Endothelial cell of umbilical vein (primary cell): ENCODE measurements around the gene UBXN11. TPM values are rescaled to one million over a fixed set of nuclear protein-coding genes. Genes with fewer than 3 reads are reported as not detected.

Experiments
- BruUV-seq: library from RNA; stranded (reverse); fragments of 400-500 nt; replicated peaks from 2 replicates; lab custom pipeline; 2021; lab: Mats Ljungman, UMichigan
- CTCF ChIA-PET: fragments of 300-600, 350-600 bp; sonication (Branson Sonifier 250); formaldehyde crosslinking; loops from one replicate; lab custom pipeline; 2021; ENCODE audit warnings: antibody characterized with exemption, inconsistent platforms; lab: Charles Lee
- POLR2A ChIA-PET: fragments of 300-600, 350-600 bp; sonication (Branson Sonifier 250); formaldehyde crosslinking; loops from one replicate; lab custom pipeline; 2021; ENCODE audit warnings: antibody characterized with exemption, inconsistent platforms; lab: Charles Lee
- DNase-seq: peaks from one replicate; pipeline ENCODE4 v3.0.0-alpha.2; 2011; ENCODE audit warnings: low read depth, low spot score
- FAIRE-seq: peaks from 2 replicates; lab custom pipeline; 2011; peaks lifted over from hg19 to GRCh38; lab: Jason Lieb, UNC
- H2AFZ ChIP-seq: 2 replicates; pipeline ENCODE4 v1.6.0; 2012; ENCODE audit warnings: low read depth, low read length, control low read depth, inconsistent platforms
- H3K27ac ChIP-seq: 2 replicates; pipeline ENCODE4 v1.5.1; 2011; ENCODE audit warnings: low read depth, mild to moderate bottlenecking, control low read depth, low read length, moderate library complexity; ENCODE audit not compliant: insufficient read depth
- H3K27me3 ChIP-seq, 2 experiments: 2 replicates each; pipeline versions ENCODE4 v1.6.0 to v1.6.1; 2011; ENCODE audit warnings: low read length in 2 of 2, mixed read lengths in 1 of 2; ENCODE audit not compliant: control insufficient read depth in 2 of 2, insufficient read depth in 2 of 2
- H3K36me3 ChIP-seq, 2 experiments: 2 replicates in 1 of 2; 3 replicates in 1 of 2; pipeline ENCODE4 v1.5.1; 2011; ENCODE audit warnings: low read length in 2 of 2, mild to moderate bottlenecking in 1 of 2, moderate library complexity in 1 of 2; ENCODE audit not compliant: control insufficient read depth in 2 of 2, insufficient read depth in 2 of 2; ENCODE audit errors: extremely low read depth in 1 of 2
- H3K4me1 ChIP-seq: 3 replicates; pipeline ENCODE4 v1.5.1; 2011; ENCODE audit warnings: mild to moderate bottlenecking, low read length; ENCODE audit not compliant: control insufficient read depth, insufficient read depth; ENCODE audit errors: extremely low read depth
- H3K4me2 ChIP-seq: 2 replicates; pipeline ENCODE4 v1.6.1; 2011; ENCODE audit warnings: low read length, control low read depth, mixed read lengths; ENCODE audit not compliant: insufficient read depth
- H3K4me3 ChIP-seq, 3 experiments: fragments of 200-600 bp in 1 of 3; sonication (generic), shearing (Covaris generic) in 1 of 3; replicated peaks in 1 of 3; 2 replicates each; pipeline ENCODE4 v1.5.1; 2011 to 2016; ENCODE audit warnings: control low read depth in 3 of 3, low read length in 3 of 3, mild to moderate bottlenecking in 2 of 3, inconsistent platforms in 1 of 3, low read depth in 1 of 3, moderate library complexity in 1 of 3; ENCODE audit not compliant: insufficient read depth in 1 of 3
- H3K79me2 ChIP-seq: 2 replicates; pipeline ENCODE4 v1.6.0; 2012; ENCODE audit warnings: low read length, inconsistent platforms; ENCODE audit not compliant: control insufficient read depth, insufficient read depth
- H3K9ac ChIP-seq: replicated peaks from 2 replicates; pipeline ENCODE3; 2011; ENCODE audit warnings: low read length, control low read depth; ENCODE audit not compliant: insufficient read depth; ENCODE audit errors: extremely low read depth
- H3K9me1 ChIP-seq: replicated peaks from 3 replicates; pipeline ENCODE4 v1.6.0; 2011; ENCODE audit warnings: mild to moderate bottlenecking, low read length; ENCODE audit not compliant: control insufficient read depth, insufficient read depth; ENCODE audit errors: extremely low read depth
- H3K9me3 ChIP-seq: replicated peaks from 2 replicates; pipeline ENCODE4 v1.5.1; 2012; ENCODE audit warnings: low read length, inconsistent platforms; ENCODE audit not compliant: control insufficient read depth, insufficient read depth
- H4K20me1 ChIP-seq: replicated peaks from 2 replicates; pipeline ENCODE3; 2011; ENCODE audit warnings: mild to moderate bottlenecking, low read length; ENCODE audit not compliant: control insufficient read depth, insufficient read depth; ENCODE audit errors: extremely low read depth
- EZH2 ChIP-seq: IDR thresholded peaks from 2 replicates; pipeline ENCODE4 v1.6.1; 2012; ENCODE audit warnings: borderline replicate concordance, low read depth, mild to moderate bottlenecking, moderate library complexity, low read length, inconsistent platforms; ENCODE audit not compliant: severe bottlenecking
- FOS ChIP-seq: IDR thresholded peaks from 2 replicates; pipeline ENCODE4 v1.6.1; 2011; ENCODE audit warnings: mild to moderate bottlenecking, low read length, moderate library complexity, borderline replicate concordance; ENCODE audit not compliant: insufficient read depth
- GATA2 ChIP-seq: IDR thresholded peaks from 2 replicates; pipeline ENCODE4 v1.7.0; 2011; ENCODE audit warnings: low read depth, mild to moderate bottlenecking, moderate library complexity, mixed read lengths, low read length; ENCODE audit not compliant: insufficient read length, insufficient read depth
- JUN ChIP-seq: IDR thresholded peaks from 2 replicates; pipeline ENCODE4 v1.6.1; 2011; ENCODE audit warnings: borderline replicate concordance, low read depth; ENCODE audit not compliant: insufficient read length, insufficient read depth
- MYC ChIP-seq: IDR thresholded peaks from one replicate; pipeline ENCODE4 v1.6.1; 2011; ENCODE audit warnings: mild to moderate bottlenecking, low read depth, low read length
- POLR2A ChIP-seq: IDR thresholded peaks from 2 replicates; pipeline ENCODE4 v1.6.1; 2012; ENCODE audit warnings: low read depth, mild to moderate bottlenecking, control low read depth, low read length
- POLR2AphosphoS5 ChIP-seq: IDR thresholded peaks from 2 replicates; pipeline ENCODE4 v1.6.1; 2012; ENCODE audit warnings: low read depth, mild to moderate bottlenecking, control low read depth, low read length, moderate library complexity; ENCODE audit not compliant: insufficient read depth
- dilution Hi-C: fragments of 300-500 bp; cut with MboI; formaldehyde crosslinking; loops from one replicate; pipeline ENCODE4 v1.15.0; 2019; ENCODE audit warnings: low sequenced_read_pairs; ENCODE audit not compliant: extremely low pct_ligation_motif_present
- intact Hi-C: fragments of 100-400 bp; cut with micrococcal nuclease; formaldehyde crosslinking; loops from one replicate; pipeline ENCODE4 v1.10.0; 2022
- polyA plus RNA-seq, 4 experiments: library from polyadenylated mRNA; depleted of rRNA in 3 of 4; stranded (reverse) in 3 of 4; unstranded in 1 of 4; fragments of >200 nt; gene quantifications; 2 replicates each; pipeline versions ENCODE4 v1.2.1 to v1.2.3, GENCODE V29; 2011 to 2012; ENCODE audit warnings: missing spikeins in 1 of 4
- total RNA-seq: library from RNA; stranded (reverse); gene quantifications from 2 replicates; pipeline ENCODE4 v1.2.3, GENCODE V29; 2021
- TF ChIP-seq, protein P1 (sequence below), 2 donors: IDR thresholded peaks; 1 replicate in 1 of 2; 2 replicates in 1 of 2; pipeline ENCODE4 v1.5.1; 2011; ENCODE audit warnings: low read length in 2 of 2, mild to moderate bottlenecking in 2 of 2, moderate library complexity in 2 of 2, control low read depth in 1 of 2, inconsistent platforms in 1 of 2, low read depth in 1 of 2; ENCODE audit not compliant: insufficient read depth in 1 of 2; ENCODE audit errors: extremely low read depth in 1 of 2
- TF ChIP-seq, protein P2 (sequence below): IDR thresholded peaks from 2 replicates; pipeline ENCODE4 v1.6.1; 2011; ENCODE audit not compliant: insufficient read depth, insufficient read length

Gene UBXN11
- total and polyA plus RNA-seq, 2 donors (not counting 3 experiments of a cell fraction or from before 2014, with no cell fraction given) = 14.8 to 15.6 TPM

DNA sequence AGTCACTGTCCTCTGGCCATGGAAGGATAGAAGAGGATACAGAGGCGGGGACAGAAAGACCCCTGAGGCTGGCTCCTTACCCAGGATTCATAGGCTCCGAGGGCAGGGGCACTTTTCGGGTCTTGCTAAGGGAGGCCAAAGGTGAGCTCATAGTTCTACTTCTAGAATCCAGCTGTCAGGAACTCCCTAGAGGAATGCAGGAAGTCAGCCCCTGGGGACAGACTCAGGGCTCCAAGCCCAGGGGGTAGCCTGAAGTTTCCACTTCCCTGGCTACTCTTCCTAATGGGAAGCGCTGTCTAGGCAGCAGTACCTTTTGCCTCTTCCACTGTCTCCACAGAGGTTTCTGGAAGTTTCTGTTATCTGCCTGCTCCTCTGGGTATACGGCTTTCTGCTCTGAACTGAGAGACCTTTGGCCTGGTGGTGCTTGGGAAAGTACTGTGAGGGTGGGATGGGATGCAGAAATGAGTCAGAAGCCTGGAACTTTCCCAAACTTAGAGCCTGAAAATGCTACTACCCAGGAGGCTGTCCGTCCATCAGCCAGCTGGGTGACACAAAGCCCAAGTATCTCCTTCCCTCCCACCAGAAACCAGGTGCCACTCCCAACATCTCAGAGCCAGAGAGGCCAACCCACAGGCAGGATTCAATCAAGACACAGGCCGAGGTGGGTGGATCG lies 3.6 kb downstream of the UBXN11 start:
- DNase-seq = no peak
- dilution Hi-C loops = no loop called here
- no peak overlapping the region for H3K4me2 ChIP-seq

More for the DNA sequence above, 3.6 kb downstream of the UBXN11 start:
- Histone ChIP-seq H3K27ac (no peak overlapping the region), H3K27me3 (no peaks in the 10 kb centered on the region), H3K9ac (no peak overlapping the region), H3K4me1 (peaks cover 14% of the 10 kb centered on the region), H4K20me1 (no peaks in the 10 kb centered on the region), H3K9me3 (no peaks in the 10 kb centered on the region), H3K36me3 (no peaks in the 10 kb centered on the region), H3K9me1 (no peaks in the 10 kb centered on the region), H3K79me2 (no peaks in the 10 kb centered on the region), H2AFZ (no peak overlapping the region), H3K4me3 (no peak overlapping the region)
- TF ChIP-seq POLR2A (no peak), FOS (no peak), JUN (no peak), MYC (no peak), GATA2 (no peak), POLR2AphosphoS5 (no peak), EZH2 (no peak)
- TF ChIP-seq, protein P1, sequence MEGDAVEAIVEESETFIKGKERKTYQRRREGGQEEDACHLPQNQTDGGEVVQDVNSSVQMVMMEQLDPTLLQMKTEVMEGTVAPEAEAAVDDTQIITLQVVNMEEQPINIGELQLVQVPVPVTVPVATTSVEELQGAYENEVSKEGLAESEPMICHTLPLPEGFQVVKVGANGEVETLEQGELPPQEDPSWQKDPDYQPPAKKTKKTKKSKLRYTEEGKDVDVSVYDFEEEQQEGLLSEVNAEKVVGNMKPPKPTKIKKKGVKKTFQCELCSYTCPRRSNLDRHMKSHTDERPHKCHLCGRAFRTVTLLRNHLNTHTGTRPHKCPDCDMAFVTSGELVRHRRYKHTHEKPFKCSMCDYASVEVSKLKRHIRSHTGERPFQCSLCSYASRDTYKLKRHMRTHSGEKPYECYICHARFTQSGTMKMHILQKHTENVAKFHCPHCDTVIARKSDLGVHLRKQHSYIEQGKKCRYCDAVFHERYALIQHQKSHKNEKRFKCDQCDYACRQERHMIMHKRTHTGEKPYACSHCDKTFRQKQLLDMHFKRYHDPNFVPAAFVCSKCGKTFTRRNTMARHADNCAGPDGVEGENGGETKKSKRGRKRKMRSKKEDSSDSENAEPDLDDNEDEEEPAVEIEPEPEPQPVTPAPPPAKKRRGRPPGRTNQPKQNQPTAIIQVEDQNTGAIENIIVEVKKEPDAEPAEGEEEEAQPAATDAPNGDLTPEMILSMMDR (IDR thresholded peaks at IDR 0.05; ENCODE audit: extremely low read depth in 1 of 2, insufficient read depth in 1 of 2, low read depth in 1 of 2, low read length in 2 of 2) = no peak
- TF ChIP-seq, protein P2, sequence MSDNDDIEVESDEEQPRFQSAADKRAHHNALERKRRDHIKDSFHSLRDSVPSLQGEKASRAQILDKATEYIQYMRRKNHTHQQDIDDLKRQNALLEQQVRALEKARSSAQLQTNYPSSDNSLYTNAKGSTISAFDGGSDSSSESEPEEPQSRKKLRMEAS = no peak
- BruUV-seq = no TSS peak
- POLR2A ChIA-PET = no interaction called here
- no peak for FAIRE-seq
- CTCF ChIA-PET = interaction anchor here (1.4 to 3.9 kb wide), 2 partner anchors 12 to 18 kb away, joined by 3 to 18 read pairs; no protein-coding TSS in a partner anchor
- intact Hi-C loops = no loop called here
